GM23338 (cell line): Measurements from ENCODE around the gene PPP1CA.
"Not testable (repeated sequence)": the region's sequence is repeated elsewhere in the genome, so short reads cannot be mapped to it uniquely, and the experiment has no call there.

Source experiments
- CREB1 ChIP-seq: fragments of 250-450 bp; sonication (Bioruptor Pico); IDR thresholded peaks from 2 replicates; pipeline ENCODE4 v1.5.0; 2020; ENCODE audit warnings: low read depth, mild to moderate bottlenecking, moderate library complexity
- CTCF ChIP-seq, 2 experiments: fragments of 200-600 bp in 1 of 2; sonication (generic) in 1 of 2; conservative IDR thresholded peaks; 2 replicates each; pipeline versions ENCODE4 v1.5.1 to v1.6.1; 2016 to 2017; ENCODE audit warnings: antibody characterized with exemption in 2 of 2, low read depth in 2 of 2, mild to moderate bottlenecking in 2 of 2, moderate library complexity in 1 of 2
- EZH2 ChIP-seq: fragments of 200-600 bp; sonication (generic); IDR thresholded peaks from one replicate; pipeline ENCODE4 v1.8.0; 2017; ENCODE audit warnings: antibody characterized with exemption, mild to moderate bottlenecking, low read depth; ENCODE audit not compliant: unreplicated experiment
- TF ChIP-seq, protein P1 (sequence below): IDR thresholded peaks from one replicate; pipeline ENCODE4 v1.6.1; 2018; ENCODE audit warnings: antibody characterized with exemption; ENCODE audit not compliant: unreplicated experiment

GRCh38 chr11:67427364-67427859, 25.8 kb upstream of the PPP1CA start:
- not testable (repeated sequence) for TF ChIP-seq CTCF (conservative IDR thresholded peaks at IDR 0.05; ENCODE audit: low read depth in 2 of 2); EZH2; CREB1 (CRISPR knock-in tag)
- TF ChIP-seq, protein P1, sequence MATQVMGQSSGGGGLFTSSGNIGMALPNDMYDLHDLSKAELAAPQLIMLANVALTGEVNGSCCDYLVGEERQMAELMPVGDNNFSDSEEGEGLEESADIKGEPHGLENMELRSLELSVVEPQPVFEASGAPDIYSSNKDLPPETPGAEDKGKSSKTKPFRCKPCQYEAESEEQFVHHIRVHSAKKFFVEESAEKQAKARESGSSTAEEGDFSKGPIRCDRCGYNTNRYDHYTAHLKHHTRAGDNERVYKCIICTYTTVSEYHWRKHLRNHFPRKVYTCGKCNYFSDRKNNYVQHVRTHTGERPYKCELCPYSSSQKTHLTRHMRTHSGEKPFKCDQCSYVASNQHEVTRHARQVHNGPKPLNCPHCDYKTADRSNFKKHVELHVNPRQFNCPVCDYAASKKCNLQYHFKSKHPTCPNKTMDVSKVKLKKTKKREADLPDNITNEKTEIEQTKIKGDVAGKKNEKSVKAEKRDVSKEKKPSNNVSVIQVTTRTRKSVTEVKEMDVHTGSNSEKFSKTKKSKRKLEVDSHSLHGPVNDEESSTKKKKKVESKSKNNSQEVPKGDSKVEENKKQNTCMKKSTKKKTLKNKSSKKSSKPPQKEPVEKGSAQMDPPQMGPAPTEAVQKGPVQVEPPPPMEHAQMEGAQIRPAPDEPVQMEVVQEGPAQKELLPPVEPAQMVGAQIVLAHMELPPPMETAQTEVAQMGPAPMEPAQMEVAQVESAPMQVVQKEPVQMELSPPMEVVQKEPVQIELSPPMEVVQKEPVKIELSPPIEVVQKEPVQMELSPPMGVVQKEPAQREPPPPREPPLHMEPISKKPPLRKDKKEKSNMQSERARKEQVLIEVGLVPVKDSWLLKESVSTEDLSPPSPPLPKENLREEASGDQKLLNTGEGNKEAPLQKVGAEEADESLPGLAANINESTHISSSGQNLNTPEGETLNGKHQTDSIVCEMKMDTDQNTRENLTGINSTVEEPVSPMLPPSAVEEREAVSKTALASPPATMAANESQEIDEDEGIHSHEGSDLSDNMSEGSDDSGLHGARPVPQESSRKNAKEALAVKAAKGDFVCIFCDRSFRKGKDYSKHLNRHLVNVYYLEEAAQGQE, result not testable (repeated sequence)
